ENCODE data around the gene CCNY. TPM values are rescaled to one million over a fixed set of nuclear protein-coding genes. Genes with fewer than 3 reads are reported as not detected.
A peak's percentile ranks its signal among the peaks of the same experiment; 100 is the strongest.

Gene CCNY
- total RNA-seq, 1 experiment from 2014 or later = 22.6 TPM

DNA sequence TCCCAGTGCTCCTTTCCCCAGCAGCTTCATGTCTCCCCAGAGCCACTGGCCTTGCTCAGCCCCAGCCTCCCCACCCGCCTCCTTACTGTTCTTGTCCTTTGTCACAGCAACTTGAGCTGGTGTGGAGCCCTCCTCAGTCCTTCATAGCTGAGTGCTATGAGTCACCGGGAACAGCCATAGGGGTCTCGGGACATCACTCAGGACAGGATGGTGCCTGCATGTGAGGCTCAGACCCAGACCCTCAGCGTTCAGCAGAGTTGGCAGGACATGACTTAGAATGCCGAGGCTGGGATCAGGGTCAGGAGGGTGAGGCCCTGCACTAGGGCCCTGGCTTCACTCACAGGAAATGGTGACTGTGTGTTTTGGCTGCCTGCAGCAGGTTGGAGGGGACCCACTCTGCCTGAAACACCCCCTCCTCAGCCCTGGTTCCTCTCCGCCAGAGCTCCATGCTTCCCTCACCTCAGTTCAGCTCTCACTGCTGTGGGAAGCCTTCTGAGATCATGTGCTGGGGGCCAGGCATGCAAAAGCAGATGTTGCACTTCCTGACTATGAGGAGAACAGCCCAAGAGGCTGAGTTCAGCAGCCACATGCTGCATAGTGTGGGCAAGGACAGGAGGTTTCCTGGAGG lies 228.1 kb downstream of the CCNY start:
- in situ Hi-C loops (cut with HindIII; ENCODE audit: low pct_unique_long_range_greater_than_20kb, low sequenced_read_pairs) = no loop called here
- DNase-seq (ENCODE audit: low read depth, low spot score) = no peak

DNA sequence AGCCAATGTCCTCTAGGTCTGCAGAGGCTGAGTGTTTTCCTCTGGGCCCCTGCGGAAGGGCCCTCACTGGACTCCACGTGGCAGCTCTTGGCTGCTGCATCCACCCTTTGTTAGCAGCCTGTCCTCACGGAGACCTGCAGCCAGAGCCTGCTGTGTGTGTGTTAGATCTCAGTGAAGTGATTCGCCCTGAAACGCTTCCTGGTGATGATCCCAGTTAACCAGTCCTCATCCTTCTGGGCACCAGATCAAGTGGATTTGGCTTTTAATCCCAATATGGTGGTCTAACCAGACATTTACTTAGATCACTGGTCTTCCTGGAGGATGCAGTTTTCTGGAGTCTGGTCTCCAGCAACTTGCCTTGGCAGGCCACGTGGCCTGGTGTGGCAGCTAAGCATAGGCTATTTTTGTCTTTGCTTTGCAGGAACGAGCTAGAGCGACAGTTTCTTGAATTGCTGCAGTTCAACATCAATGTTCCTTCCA lies 229.3 kb downstream of the CCNY start:
- in situ Hi-C loops (cut with HindIII; ENCODE audit: low pct_unique_long_range_greater_than_20kb, low sequenced_read_pairs) = no loop called here

GRCh38 chr10:35567951-35568350 lies 231.6 kb downstream of the CCNY start:
- no peak for DNase-seq (ENCODE audit: low read depth, low spot score)
- in situ Hi-C loops (cut with HindIII; ENCODE audit: low pct_unique_long_range_greater_than_20kb, low sequenced_read_pairs) = no loop called here

More for the DNA sequence above, 229.3 kb downstream of the CCNY start:
- no peak for DNase-seq (ENCODE audit: low read depth, low spot score)

DNA sequence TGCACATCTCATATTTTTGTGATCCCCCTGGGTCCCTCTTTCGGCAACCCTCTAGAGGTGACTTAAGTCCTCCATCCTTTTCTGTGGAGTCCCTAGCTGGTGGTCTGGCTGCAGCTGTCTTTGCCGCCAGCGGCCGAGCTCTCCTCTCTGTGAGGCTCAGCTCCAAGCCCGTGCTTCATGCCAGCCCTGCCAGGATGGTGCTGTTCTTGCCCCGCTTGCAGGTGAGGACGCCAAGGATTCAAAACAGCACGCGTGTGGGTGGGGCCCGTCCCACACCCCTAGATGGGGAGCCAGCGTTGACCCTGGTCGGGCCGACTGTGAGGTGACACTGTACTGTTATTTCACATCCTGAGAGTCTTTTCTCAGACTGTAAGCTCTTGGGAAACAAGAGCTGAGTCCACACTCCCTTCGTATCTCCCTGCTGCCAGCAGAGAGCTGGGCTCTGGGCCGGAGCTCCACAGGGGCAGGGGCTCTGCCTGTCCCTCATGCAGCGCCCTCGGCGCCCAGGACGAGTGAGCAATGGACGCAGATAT lies 232.2 kb downstream of the CCNY start:
- in situ Hi-C loops (cut with HindIII; ENCODE audit: low pct_unique_long_range_greater_than_20kb, low sequenced_read_pairs) = no loop called here
- no peak for DNase-seq (ENCODE audit: low read depth, low spot score)

- no peak for DNase-seq (ENCODE audit: low read depth, low spot score)
- in situ Hi-C loops (cut with HindIII; ENCODE audit: low pct_unique_long_range_greater_than_20kb, low sequenced_read_pairs) = no loop called here
These were observed 232.9 kb downstream of the CCNY start for GRCh38 chr10:35569111-35569707.

GRCh38 chr10:35569836-35570235 lies 233.5 kb downstream of the CCNY start:
- in situ Hi-C loops (cut with HindIII; ENCODE audit: low pct_unique_long_range_greater_than_20kb, low sequenced_read_pairs) = no loop called here
- DNase-seq (ENCODE audit: low read depth, low spot score) = no peak

DNA sequence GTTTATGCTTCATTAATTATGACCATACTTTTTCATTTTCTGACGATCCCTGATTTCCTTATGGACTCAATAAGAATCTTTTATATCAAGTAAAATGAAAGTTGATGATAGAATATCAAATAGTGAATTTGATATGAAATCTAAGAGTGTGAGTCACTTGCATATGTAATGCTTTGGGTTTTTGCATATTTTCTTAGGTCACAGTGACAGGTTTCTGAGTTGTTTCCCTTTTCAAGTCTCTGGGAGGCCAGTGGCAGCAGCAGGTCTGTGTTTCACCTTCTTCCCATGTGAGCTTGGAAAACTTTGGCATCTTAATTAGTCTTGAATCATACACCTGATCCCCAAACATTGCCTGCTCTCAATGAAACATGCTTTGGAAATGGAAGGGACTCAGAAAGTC lies 234.1 kb downstream of the CCNY start:
- no peak for DNase-seq (ENCODE audit: low read depth, low spot score)
- in situ Hi-C loops (cut with HindIII; ENCODE audit: low pct_unique_long_range_greater_than_20kb, low sequenced_read_pairs) = no loop called here

DNA sequence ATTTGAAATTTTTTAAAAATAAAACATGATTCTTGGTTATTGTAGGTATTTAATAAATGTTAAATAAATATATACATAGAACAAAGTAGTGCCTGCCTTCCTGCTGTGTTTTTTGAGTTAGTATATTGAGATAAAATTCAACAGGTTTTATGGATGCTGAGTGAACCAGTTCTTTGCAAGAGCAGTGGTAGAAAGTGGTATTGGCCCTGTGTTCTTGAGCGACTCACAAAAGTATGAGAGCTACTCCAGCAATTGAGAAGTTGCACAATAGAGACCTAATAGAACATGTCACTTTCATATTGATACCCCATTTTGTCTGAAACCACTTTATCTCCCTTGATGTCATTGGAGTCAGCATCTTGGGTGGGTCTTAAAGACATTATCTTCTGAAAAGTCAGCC lies 236.3 kb downstream of the CCNY start:
- no peak for DNase-seq (ENCODE audit: low read depth, low spot score)
- in situ Hi-C loops (cut with HindIII; ENCODE audit: low pct_unique_long_range_greater_than_20kb, low sequenced_read_pairs) = no loop called here

DNA sequence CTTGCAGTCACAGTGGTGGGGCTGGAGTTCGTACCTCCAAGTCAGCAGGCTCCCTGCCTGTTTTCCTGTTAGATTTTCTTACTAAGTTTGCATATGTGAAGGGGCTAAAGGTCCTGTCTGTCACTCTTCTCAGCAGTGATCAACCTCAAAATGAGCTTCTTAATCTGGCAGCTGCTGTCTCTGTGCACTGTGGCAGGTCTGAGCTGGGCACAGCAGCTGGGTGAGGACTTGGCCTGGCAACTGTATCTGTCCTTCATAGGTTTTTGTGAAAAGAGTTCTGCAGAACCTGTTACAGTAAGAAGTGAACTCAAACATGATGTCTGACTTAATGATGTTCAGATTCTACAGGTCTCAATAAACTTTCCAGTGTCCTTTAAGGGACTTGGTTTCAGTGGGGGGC lies 237.5 kb downstream of the CCNY start:
- in situ Hi-C loops (cut with HindIII; ENCODE audit: low pct_unique_long_range_greater_than_20kb, low sequenced_read_pairs) = no loop called here

GRCh38 chr10:35574924-35575352 lies 238.6 kb downstream of the CCNY start:
- peak; percentile 7 for DNase-seq (ENCODE audit: low read depth, low spot score)
- in situ Hi-C loops (cut with HindIII; ENCODE audit: low pct_unique_long_range_greater_than_20kb, low sequenced_read_pairs) = no loop called here

More for the DNA sequence above, 237.5 kb downstream of the CCNY start:
- no peak for DNase-seq (ENCODE audit: low read depth, low spot score)

- in situ Hi-C loops (cut with HindIII; ENCODE audit: low pct_unique_long_range_greater_than_20kb, low sequenced_read_pairs) = no loop called here
- no peak for DNase-seq (ENCODE audit: low read depth, low spot score)
These were observed 239.3 kb downstream of the CCNY start for GRCh38 chr10:35575640-35576039.

GRCh38 chr10:35576730-35577129 lies 240.4 kb downstream of the CCNY start:
- DNase-seq (ENCODE audit: low read depth, low spot score) = no peak
- in situ Hi-C loops (cut with HindIII; ENCODE audit: low pct_unique_long_range_greater_than_20kb, low sequenced_read_pairs) = no loop called here

DNA sequence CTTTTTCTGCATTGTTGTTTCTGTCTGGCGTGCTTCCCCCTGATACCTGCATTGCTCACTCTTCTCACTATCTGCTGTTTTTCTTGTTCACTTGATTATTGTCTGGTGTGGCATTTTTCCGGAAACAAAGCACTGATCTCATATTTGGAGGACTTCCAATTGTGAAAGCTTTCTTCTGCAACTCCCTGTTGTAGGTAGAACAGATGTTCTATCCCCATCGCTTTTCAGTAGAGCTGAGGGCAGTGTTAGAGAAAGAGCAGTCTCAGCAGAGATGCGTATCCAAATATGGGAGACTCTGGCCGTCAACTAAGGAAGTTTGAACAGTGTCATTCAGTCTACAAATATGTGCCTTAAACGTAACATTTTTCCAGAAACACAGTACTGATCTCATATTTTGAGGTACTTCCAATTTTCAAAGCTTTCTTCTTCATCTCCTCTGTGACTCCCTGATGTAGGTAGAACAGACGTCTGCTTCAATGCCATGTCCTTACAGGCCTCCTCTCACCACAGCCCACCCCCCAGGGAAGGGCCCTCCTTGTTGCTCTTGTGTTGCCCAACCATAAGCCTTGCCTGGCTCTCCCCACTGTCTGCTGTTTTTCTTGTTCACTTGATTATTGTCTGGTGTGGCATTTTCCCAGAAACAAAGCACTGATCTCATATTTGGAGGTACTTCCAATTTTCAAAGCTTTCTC lies 241.8 kb downstream of the CCNY start:
- DNase-seq (ENCODE audit: low read depth, low spot score) = no peak
- in situ Hi-C loops (cut with HindIII; ENCODE audit: low pct_unique_long_range_greater_than_20kb, low sequenced_read_pairs) = no loop called here

DNA sequence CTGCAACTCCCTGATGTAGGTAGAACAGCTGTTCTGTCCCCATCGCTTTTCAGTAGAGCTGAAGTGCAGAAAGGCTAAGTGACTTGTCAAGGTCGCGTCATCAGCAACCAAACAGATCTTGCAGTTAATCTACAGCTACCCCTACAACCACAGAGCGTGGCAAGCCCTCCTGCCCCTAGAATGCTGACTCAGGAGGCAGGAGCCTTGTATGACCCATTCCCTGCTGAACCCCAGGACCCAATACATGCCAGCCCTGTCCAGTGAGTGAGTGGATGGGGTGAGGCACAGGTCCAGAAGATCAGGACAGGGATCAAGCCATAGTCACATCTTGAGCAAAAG lies 242.3 kb downstream of the CCNY start:
- DNase-seq (ENCODE audit: low read depth, low spot score) = no peak
- in situ Hi-C loops (cut with HindIII; ENCODE audit: low pct_unique_long_range_greater_than_20kb, low sequenced_read_pairs) = no loop called here

DNA sequence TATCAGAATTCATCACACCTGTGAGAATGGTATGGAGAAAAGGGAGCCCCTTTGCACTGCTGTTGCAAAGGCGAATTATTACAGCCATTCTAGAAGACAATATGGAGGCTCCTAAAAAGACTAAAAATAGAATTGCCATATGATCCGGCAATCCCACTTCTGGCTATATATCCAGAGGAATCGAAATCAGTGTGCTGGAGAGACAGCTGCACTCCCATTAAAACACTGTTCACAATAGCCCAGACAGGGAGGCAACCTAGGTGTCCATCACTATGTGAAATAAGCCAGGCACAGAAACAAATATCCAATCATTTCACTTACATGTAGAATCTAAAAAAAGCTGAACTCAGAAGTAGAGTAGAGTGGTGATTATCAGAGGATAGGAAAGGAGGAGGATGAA lies 242.8 kb downstream of the CCNY start:
- no peak for DNase-seq (ENCODE audit: low read depth, low spot score)
- in situ Hi-C loops (cut with HindIII; ENCODE audit: low pct_unique_long_range_greater_than_20kb, low sequenced_read_pairs) = no loop called here

- DNase-seq (ENCODE audit: low read depth, low spot score) = no peak
- in situ Hi-C loops (cut with HindIII; ENCODE audit: low pct_unique_long_range_greater_than_20kb, low sequenced_read_pairs) = no loop called here
These were observed 243.6 kb downstream of the CCNY start for GRCh38 chr10:35579726-35580422.

DNA sequence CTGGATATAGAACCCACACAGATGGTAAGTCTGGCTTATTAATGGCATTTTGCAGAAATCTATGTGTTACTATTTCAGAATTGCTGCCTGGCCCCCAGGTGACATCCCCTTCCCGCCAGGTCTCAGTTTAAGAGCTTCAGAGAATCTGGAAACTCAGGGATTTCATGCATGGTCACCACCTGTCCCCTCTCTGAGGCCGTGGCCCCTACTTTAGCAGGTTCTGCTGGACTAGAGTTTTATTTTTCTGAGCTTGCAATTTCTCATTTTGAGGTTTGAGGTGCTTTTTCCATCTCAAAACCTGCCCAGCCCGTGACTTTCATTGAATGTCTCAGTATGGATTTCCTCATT lies 244.1 kb downstream of the CCNY start:
- no peak for DNase-seq (ENCODE audit: low read depth, low spot score)
- in situ Hi-C loops (cut with HindIII; ENCODE audit: low pct_unique_long_range_greater_than_20kb, low sequenced_read_pairs) = no loop called here

DNA sequence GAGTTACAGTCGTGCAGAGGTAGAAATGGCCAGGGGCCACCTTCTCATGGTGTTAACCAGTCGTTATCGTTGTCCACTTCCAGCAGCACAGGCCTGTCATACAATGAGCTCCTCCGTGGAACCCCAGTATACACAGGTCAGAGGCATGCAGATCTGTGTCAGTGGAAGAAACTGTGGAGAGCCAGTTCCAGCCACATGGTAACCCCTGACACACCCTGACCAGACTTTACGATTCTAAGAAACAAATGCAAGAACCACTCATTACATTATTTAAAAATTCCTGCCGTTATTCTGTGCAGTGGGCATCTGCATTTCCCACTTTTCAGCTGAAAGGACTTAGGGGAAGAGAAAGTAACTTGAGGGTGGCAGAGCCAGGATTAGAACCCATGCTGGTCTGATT lies 245.3 kb downstream of the CCNY start:
- in situ Hi-C loops (cut with HindIII; ENCODE audit: low pct_unique_long_range_greater_than_20kb, low sequenced_read_pairs) = no loop called here
- DNase-seq (ENCODE audit: low read depth, low spot score) = no peak
